Measurements from ENCODE around the gene CBX5.

Gene CBX5

DNA sequence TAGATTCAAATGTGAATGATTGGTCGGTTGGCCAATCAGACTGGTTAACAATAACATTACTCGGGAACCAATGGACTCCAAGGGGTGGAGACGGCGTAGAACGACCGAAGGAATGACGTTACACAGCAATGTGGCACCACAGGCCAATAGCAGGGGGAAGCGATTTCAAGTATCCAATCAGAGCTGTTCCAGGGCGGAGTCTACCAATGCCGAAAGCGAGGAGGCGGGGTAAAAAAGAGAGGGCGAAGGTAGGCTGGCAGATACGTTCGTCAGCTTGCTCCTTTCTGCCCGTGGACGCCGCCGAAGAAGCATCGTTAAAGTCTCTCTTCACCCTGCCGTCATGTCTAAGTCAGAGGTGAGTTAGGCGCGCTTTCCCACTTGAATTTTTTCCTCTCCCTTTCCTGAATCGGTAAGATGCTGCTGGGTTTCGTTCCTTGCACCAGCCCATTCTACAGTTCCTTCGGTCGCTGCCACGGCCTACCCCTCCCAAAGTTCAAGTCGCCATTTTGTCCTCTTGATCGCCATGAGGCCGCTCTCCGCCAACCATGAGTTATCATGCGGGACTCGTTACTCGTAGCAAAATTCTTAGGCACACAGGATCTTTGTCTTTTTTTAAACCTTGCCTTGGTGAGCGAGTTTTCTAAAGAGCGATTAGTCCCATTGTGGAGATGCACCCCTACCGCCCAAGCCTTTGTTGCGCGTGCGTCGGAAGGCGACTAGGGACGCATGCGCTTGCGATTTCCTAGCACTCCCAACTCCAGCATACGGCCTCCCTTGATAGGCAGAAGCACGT lies 742 bp upstream of the CBX5 start, which contains the start of gene HNRNPA1:
HNRNPA1 (plus strand) TSS at position 259 of the 793 bp plus-strand sequence; CDS start at position 341, 82 bp downstream.
- no peak within 1 kb of the TSS for H3K27ac Mint-ChIP-seq
- TF ChIP-seq, protein P1, sequence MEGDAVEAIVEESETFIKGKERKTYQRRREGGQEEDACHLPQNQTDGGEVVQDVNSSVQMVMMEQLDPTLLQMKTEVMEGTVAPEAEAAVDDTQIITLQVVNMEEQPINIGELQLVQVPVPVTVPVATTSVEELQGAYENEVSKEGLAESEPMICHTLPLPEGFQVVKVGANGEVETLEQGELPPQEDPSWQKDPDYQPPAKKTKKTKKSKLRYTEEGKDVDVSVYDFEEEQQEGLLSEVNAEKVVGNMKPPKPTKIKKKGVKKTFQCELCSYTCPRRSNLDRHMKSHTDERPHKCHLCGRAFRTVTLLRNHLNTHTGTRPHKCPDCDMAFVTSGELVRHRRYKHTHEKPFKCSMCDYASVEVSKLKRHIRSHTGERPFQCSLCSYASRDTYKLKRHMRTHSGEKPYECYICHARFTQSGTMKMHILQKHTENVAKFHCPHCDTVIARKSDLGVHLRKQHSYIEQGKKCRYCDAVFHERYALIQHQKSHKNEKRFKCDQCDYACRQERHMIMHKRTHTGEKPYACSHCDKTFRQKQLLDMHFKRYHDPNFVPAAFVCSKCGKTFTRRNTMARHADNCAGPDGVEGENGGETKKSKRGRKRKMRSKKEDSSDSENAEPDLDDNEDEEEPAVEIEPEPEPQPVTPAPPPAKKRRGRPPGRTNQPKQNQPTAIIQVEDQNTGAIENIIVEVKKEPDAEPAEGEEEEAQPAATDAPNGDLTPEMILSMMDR (IDR thresholded peaks at IDR 0.05) = no peak
- peaks cover 70% of the 10 kb centered on the region for H3K4me1 Mint-ChIP-seq
- no peaks in the 10 kb centered on the region for H3K9me3 Mint-ChIP-seq
- peaks cover 19% of the 10 kb centered on the region for H3K36me3 Mint-ChIP-seq (ENCODE audit: low read depth)
- peaks cover 3% of the 10 kb centered on the region for H3K27me3 Mint-ChIP-seq (ENCODE audit: low read depth, poor library complexity)
- peak; percentile 91 for DNase-seq
- no peak within 1 kb of the TSS for H3K4me3 Mint-ChIP-seq

DNA sequence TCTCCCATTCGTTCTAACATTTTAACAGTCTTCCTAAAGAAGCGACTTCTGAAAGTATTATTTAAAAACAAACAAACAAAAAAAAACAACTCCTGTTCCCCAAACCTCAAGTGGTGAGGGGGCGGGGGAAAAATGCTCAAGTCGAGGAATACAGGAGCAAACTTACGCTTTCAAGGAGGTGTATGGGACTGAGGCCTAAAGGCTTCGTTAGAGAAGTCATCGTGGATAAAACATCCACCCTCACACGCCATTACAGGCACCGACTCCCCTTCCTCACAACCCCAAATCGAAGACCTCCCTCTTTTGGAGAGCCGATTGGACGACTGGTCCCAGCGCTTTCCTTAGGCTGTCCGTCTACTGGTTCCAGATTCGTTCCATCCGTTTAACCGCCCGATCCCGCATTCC lies 693 bp downstream of the CBX5 start:
- H3K9me3 Mint-ChIP-seq = no peaks in the 10 kb centered on the region
- H3K4me1 Mint-ChIP-seq = peaks cover 70% of the 10 kb centered on the region
- H3K27ac Mint-ChIP-seq = no peak overlapping the region
- H3K4me3 Mint-ChIP-seq = no peak overlapping the region
- peaks cover 34% of the 10 kb centered on the region for H3K36me3 Mint-ChIP-seq (ENCODE audit: low read depth)
- peaks cover 3% of the 10 kb centered on the region for H3K27me3 Mint-ChIP-seq (ENCODE audit: low read depth, poor library complexity)
- TF ChIP-seq, protein P1 (IDR thresholded peaks at IDR 0.05) = no peak
- no peak for DNase-seq

DNA sequence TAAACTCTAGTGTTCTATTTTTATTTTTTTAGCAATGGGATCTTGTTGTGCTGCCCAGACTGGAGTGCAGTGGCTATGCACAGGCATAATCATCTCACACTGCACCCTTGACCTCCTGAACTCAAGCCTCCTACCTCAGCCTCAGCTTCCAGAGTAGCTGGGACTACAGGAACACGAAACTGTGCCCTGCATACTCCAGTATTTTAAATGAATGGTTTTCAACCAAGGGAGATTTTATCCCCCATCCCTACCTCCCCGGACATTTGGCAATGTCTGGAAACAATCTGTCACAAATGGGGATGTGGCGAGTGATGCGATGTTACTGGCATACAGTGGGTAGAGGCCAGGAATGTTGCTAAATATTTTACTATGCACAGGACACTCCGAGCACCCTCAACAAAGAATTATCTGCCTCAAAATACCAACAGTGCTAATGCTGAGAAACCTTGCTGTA lies 2.1 kb downstream of the CBX5 start:
- Mint-ChIP-seq H3K27me3 (ENCODE audit: low read depth, poor library complexity) (peaks cover 3% of the 10 kb centered on the region), H3K27ac (no peak overlapping the region)

DNA sequence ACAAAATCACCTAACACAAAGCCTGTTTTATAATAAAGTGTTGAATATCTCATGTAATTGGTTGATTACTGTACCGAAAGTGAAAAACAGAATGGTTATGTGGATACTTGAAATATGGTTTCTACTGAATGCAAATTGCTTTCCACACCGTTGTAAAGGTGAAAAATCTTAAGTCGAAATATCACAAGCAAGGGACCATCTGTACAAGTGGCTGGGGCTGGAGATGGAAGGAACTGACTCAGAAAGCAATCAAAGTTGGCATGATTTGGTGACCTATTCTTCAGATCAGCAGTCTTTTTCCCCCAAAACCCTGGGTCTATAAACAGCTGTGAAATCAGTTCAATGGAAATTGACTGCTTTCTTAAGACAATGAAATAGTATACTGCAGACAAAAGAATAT lies 3.6 kb downstream of the CBX5 start:
- Mint-ChIP-seq H3K36me3 (ENCODE audit: low read depth) (peaks cover 62% of the 10 kb centered on the region), H3K9me3 (no peaks in the 10 kb centered on the region), H3K4me1 (peaks cover 50% of the 10 kb centered on the region), H3K27me3 (ENCODE audit: low read depth, poor library complexity) (no peaks in the 10 kb centered on the region), H3K27ac (peak overlapping the region; percentile 64), H3K4me3 (no peak overlapping the region)
- TF ChIP-seq, protein P1 (IDR thresholded peaks at IDR 0.05) = no peak
- DNase-seq = no peak

More for the DNA sequence above, 2.1 kb downstream of the CBX5 start:
- H3K4me3 Mint-ChIP-seq = no peak overlapping the region
- TF ChIP-seq, protein P1 (IDR thresholded peaks at IDR 0.05) = no peak
- no peak for DNase-seq
- H3K36me3 Mint-ChIP-seq (ENCODE audit: low read depth) = peaks cover 47% of the 10 kb centered on the region
- H3K4me1 Mint-ChIP-seq = peaks cover 65% of the 10 kb centered on the region
- H3K9me3 Mint-ChIP-seq = no peaks in the 10 kb centered on the region

DNA sequence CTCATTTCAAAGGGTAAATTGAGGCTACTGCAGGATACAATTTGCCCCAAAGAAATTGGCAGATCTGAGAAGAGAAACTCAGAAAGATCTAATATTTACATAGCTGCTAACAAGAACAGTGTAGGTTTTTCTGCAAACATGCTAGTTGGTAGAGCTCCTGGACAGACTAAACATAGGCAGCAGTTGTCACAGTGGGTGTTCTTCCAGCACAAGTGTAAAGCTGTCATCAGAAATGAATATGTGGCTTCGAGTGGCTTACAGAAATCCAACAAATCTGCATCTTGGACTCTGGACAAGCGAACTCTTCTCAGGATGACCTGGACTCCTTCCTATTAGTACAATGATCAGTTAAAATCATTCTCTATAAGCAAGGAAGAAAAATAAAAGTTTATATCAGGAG lies 5.9 kb downstream of the CBX5 start:
- H3K9me3 Mint-ChIP-seq = no peaks in the 10 kb centered on the region
- no peak for DNase-seq
- H3K4me3 Mint-ChIP-seq = no peak overlapping the region
- H3K27me3 Mint-ChIP-seq (ENCODE audit: low read depth, poor library complexity) = no peaks in the 10 kb centered on the region
- TF ChIP-seq, protein P1 (IDR thresholded peaks at IDR 0.05) = no peak
- peaks cover 81% of the 10 kb centered on the region for H3K36me3 Mint-ChIP-seq (ENCODE audit: low read depth)
- H3K4me1 Mint-ChIP-seq = peaks cover 55% of the 10 kb centered on the region
- no peak overlapping the region for H3K27ac Mint-ChIP-seq

DNA sequence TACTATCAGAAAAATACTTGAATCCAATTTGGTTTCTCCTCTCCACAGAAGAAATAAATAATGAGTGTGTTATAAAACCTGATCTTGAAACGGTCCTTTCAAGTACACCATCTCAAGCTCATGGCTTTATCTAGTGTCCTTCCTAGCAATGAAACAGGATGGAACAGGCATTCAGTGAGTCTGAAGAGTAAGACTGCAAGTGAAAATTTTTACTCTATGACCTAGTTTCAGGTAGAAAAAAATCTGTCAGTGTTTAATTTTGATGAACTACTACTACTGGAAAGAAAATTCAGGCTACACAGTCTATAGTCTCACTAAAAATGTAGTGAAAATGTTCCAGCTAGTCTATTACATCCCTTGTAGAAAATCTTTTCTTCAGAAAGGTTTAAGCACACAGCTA lies 7.7 kb downstream of the CBX5 start:
- H3K27me3 Mint-ChIP-seq (ENCODE audit: low read depth, poor library complexity) = no peaks in the 10 kb centered on the region
- no peak for DNase-seq
- no peaks in the 10 kb centered on the region for H3K9me3 Mint-ChIP-seq
- H3K36me3 Mint-ChIP-seq (ENCODE audit: low read depth) = peaks cover 84% of the 10 kb centered on the region
- no peak overlapping the region for H3K27ac Mint-ChIP-seq
- peaks cover 52% of the 10 kb centered on the region for H3K4me1 Mint-ChIP-seq
- H3K4me3 Mint-ChIP-seq = no peak overlapping the region
- TF ChIP-seq, protein P1 (IDR thresholded peaks at IDR 0.05) = no peak
